Fibroblast of pulmonary artery (primary cell): Measurements from ENCODE around the gene SIRPA.

Experiments used
- DNase-seq: peaks from one replicate; pipeline ENCODE4 v3.0.0-alpha.2; 2010; ENCODE audit warnings: low read depth
- H3K4me3 ChIP-seq: replicated peaks from 2 replicates; pipeline ENCODE4 v1.5.1; 2011; ENCODE audit warnings: low read depth, mild to moderate bottlenecking, control low read depth, low read length, moderate library complexity
- TF ChIP-seq, protein P1 (sequence below): IDR thresholded peaks from 2 replicates; pipeline ENCODE4 v1.5.1; 2011; ENCODE audit warnings: mild to moderate bottlenecking, control low read depth, low read length, inconsistent platforms; ENCODE audit errors: missing control alignments

The SIRPA gene

GRCh38 chr20:1942061-1942460 lies 46.9 kb downstream of the SIRPA start:
- DNase-seq: no peak
- TF ChIP-seq, protein P1, sequence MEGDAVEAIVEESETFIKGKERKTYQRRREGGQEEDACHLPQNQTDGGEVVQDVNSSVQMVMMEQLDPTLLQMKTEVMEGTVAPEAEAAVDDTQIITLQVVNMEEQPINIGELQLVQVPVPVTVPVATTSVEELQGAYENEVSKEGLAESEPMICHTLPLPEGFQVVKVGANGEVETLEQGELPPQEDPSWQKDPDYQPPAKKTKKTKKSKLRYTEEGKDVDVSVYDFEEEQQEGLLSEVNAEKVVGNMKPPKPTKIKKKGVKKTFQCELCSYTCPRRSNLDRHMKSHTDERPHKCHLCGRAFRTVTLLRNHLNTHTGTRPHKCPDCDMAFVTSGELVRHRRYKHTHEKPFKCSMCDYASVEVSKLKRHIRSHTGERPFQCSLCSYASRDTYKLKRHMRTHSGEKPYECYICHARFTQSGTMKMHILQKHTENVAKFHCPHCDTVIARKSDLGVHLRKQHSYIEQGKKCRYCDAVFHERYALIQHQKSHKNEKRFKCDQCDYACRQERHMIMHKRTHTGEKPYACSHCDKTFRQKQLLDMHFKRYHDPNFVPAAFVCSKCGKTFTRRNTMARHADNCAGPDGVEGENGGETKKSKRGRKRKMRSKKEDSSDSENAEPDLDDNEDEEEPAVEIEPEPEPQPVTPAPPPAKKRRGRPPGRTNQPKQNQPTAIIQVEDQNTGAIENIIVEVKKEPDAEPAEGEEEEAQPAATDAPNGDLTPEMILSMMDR: no peak

DNA sequence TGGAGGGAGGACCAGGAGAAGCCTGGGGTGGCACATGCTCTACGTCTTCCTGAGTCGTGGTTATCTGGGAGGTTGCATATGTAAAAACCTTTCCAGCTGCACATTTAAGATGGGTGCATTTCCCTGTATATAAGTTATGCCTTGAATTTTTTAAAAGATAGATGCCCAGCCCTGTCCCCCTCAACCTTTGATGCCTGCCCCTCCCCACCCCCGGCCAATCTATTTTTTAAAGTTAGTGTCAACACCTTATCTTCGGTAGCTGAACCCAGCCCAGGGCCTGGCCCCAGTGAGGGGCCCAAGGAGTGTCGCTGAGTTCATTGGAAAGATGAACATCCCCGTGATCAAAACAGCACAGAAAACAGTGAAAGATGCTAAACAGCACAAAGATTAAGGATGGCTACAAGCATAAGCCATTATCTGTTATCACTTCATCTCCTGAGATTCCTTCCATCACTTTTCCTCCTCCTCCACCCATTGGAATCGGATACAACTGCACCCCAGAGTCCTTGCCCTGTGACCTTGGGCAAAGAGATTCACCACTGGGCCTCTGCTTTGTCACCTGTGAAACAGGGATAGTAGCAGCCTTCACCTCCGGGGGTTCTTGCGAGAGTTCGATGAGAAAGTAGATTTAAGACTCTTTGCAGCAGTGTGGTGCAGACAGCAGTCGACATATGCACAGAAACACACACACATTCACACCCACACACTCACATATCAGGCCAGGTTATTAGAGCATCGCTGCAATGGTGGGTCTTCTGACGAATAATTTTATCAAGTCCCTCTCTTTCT lies 47.5 kb downstream of the SIRPA start:
- DNase-seq: no peak
- TF ChIP-seq, protein P1: no peak
- H3K4me3 ChIP-seq: no peak overlapping the region

More at GRCh38 chr20:1942061-1942460, 46.9 kb downstream of the SIRPA start:
- H3K4me3 ChIP-seq: no peak overlapping the region

DNA sequence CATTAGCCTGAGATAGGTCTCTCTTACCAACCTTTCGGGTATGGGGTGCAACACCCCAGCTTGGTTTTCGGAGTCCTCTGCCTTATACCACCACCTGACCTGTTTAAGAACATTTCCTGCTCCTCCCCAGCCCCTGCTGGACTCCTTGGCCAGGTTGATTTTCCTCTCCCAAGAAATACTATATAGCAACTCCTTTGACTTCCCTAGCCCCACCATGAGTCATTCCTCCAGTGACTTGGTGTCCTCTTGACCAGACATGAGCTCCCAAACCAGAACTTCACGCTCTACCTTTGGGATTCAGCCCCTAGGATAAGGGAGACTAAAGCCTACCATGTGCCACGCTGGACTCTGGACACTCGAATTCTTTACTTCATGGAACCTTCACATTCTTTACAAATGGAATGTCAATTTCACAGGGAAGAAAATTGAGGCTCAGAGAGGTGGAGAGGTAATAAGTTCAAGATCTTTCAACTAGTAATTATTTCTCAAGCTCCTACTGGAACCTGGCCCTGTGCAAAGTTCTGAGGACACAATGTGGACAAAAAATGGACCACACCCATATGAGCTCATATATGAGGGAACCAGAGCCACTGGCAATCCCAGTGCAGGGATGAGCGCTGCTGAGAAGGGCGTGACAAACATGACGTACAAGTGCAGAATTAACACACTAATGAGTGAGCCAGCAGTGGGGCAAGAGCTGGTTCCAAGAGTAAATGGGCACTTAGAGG lies 48.2 kb downstream of the SIRPA start:
- TF ChIP-seq, protein P1: no peak
- H3K4me3 ChIP-seq: no peak overlapping the region
- peak; percentile 16 for DNase-seq

DNA sequence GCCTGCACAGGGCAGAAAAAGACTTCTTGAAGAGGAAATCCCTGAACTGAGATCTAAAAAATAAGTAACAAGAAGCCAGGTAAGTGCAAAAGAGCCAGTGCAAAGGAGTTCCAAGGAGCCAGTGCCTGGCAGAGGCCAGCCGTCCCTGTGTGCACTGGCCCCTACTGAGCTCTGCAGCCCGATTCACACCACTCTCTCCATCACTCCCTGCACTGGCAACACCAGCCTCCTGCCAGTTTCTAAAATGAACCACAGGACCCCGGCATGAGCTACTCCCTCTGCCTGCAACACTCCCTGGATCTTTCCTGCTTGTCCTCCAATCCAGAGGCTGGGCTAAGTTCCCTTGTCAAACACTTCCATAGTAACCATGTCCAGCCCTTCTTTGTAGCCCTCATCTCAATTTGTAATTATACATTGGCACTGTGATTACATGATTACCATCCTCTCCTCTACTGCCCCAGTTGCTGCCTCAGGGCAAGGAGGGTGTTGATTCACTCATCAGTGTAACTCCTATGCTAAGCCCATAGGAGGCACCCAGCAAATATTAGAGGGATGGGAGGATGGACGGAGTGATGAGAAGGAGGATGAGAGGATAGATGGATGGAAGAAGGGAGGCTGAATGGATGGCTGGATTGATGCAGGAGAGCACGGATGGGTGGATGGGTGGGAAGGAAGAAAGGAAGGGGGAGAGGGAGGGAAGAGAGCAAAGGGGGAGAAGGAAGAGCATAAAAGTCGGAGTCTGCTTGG lies 49.3 kb downstream of the SIRPA start:
- no peak overlapping the region for H3K4me3 ChIP-seq
- TF ChIP-seq, protein P1: no peak
- no peak for DNase-seq

GRCh38 chr20:1945134-1945618 lies 50.0 kb downstream of the SIRPA start:
- DNase-seq: peak; percentile 91
- H3K4me3 ChIP-seq: no peak overlapping the region
- TF ChIP-seq, protein P1: no peak

GRCh38 chr20:1945660-1946059 lies 50.5 kb downstream of the SIRPA start:
- no peak overlapping the region for H3K4me3 ChIP-seq
- DNase-seq: no peak
- TF ChIP-seq, protein P1: no peak
